Measurements from ENCODE around the gene TFF2.

The TFF2 gene

DNA sequence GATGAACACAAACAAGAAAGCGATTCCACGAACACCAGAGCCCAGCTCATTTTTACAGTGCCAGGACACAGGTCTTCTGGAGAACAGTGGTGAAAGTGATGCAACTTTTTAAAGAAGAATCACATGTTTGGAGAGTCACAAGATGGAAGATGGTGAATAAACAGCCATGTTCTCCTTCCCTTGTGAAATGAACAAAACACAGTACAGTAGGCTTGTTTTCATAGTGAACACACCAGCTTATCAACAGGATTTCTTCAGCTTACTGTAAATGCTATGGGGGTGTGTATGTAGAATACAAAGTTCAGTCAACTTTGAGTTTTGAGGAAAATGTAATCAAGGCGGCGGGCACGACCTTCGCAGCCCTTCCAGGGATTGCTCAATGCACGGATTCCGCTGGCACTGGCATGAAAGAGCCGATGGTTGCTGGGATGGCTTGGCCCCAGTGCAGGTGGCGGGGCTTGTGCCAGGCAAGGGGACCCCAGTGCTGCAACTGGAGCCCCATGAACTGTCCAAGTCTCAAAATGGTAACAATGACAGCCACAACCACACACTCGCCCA lies 35.3 kb upstream of the TFF2 start:
- H3K4me3 ChIP-seq (ENCODE audit: low read depth, low read length) = no peak overlapping the region
- no peaks in the 10 kb centered on the region for H3K36me3 ChIP-seq
- H3K9me3 ChIP-seq (ENCODE audit: severe bottlenecking) = peaks cover 4% of the 10 kb centered on the region
- DNase-seq = no peak
- TF ChIP-seq, protein P1, sequence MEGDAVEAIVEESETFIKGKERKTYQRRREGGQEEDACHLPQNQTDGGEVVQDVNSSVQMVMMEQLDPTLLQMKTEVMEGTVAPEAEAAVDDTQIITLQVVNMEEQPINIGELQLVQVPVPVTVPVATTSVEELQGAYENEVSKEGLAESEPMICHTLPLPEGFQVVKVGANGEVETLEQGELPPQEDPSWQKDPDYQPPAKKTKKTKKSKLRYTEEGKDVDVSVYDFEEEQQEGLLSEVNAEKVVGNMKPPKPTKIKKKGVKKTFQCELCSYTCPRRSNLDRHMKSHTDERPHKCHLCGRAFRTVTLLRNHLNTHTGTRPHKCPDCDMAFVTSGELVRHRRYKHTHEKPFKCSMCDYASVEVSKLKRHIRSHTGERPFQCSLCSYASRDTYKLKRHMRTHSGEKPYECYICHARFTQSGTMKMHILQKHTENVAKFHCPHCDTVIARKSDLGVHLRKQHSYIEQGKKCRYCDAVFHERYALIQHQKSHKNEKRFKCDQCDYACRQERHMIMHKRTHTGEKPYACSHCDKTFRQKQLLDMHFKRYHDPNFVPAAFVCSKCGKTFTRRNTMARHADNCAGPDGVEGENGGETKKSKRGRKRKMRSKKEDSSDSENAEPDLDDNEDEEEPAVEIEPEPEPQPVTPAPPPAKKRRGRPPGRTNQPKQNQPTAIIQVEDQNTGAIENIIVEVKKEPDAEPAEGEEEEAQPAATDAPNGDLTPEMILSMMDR (IDR thresholded peaks at IDR 0.05; ENCODE audit: low read depth, low read length) = no peak
- H3K27me3 ChIP-seq (ENCODE audit: insufficient read depth, low read depth, severe bottlenecking) = no peaks in the 10 kb centered on the region
- no peak overlapping the region for H3K27ac ChIP-seq

DNA sequence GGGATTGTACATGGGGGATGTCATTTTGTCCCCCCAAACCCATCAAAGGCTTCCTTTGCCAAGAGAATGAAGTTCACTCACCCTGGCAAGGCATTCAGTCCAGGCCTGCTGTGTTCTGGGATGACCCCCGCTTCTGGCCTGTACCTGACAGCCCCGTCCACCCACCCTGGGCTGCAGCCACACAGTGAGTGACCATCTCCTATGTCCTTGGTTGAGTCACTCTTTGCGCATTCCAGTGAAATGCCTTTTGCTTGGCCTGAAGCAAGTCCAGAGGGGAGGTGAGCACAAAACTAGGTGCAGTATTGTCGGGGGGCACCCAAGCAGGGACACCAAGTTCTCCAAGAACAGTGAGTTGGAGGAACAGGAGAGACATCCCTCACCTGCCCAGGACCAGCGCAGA lies 34.8 kb upstream of the TFF2 start:
- TF ChIP-seq, protein P1 (IDR thresholded peaks at IDR 0.05; ENCODE audit: low read depth, low read length) = no peak
- H3K36me3 ChIP-seq = no peaks in the 10 kb centered on the region
- no peaks in the 10 kb centered on the region for H3K27me3 ChIP-seq (ENCODE audit: insufficient read depth, low read depth, severe bottlenecking)
- H3K27ac ChIP-seq = no peak overlapping the region
- no peak overlapping the region for H3K4me3 ChIP-seq (ENCODE audit: low read depth, low read length)
- DNase-seq = no peak
- peaks cover 4% of the 10 kb centered on the region for H3K9me3 ChIP-seq (ENCODE audit: severe bottlenecking)

DNA sequence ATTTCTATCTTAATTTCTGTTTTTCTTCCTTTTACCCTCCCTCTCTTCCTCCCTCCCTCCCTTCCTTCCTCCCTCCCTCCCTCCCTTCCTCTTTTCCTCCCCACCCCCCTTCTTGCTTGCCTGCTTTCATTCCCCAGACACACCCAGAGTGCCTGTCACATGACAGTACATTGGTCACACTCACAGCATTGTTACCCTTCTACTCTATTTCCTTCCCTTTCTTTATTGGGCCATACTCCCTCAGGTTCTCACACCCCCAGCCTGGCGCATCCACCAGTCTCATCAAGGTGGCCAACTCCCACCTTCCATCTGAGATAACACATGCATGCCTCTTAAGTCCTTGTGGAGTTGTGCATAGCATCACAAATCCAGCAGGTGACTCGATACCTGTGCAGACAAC lies 34.2 kb upstream of the TFF2 start:
- Histone ChIP-seq H3K4me3 (ENCODE audit: low read depth, low read length) (no peak overlapping the region), H3K27me3 (ENCODE audit: insufficient read depth, low read depth, severe bottlenecking) (no peaks in the 10 kb centered on the region), H3K27ac (no peak overlapping the region), H3K36me3 (no peaks in the 10 kb centered on the region), H3K9me3 (ENCODE audit: severe bottlenecking) (peaks cover 4% of the 10 kb centered on the region)
- DNase-seq = no peak
- TF ChIP-seq, protein P1 (IDR thresholded peaks at IDR 0.05; ENCODE audit: low read depth, low read length) = no peak

DNA sequence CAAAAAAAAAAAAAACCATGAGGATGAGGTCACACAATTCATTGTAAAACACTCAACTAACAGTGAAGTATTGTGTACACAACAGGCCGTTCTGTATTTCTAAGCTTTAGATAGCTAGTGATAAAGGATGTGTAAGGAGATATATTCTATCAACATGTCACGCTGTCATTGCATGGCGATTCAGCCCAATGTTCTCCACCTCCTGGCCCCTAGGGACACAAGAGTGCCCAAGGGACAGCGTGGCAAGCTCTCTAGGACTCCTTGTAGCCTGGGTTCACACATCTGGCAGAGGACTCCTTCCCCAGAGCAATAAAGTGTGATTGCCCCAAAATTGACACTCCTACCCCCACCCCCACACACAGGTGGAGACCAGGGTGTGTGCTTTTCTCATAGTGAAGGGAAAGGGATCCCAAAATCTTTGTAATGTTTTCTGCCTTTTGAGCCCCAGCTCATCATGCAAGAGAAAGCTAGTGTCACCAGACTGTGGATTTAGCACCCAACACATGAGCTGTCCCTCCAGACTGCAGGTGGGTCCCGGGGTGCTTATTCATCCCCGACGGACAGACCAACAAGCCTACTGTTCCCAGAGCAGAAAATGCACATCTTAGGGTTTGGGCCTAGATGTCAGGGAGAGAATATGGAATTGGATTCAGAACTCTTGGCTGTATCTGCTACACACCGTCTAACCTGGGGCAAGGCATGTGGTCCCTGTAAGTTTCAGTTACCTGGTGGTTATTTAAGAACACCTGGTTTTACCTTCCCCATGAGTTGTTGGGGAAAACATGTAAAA lies 33.6 kb upstream of the TFF2 start:
- Histone ChIP-seq H3K27me3 (ENCODE audit: insufficient read depth, low read depth, severe bottlenecking) (no peaks in the 10 kb centered on the region), H3K36me3 (no peaks in the 10 kb centered on the region), H3K9me3 (ENCODE audit: severe bottlenecking) (peaks cover 4% of the 10 kb centered on the region), H3K4me3 (ENCODE audit: low read depth, low read length) (no peak overlapping the region), H3K27ac (no peak overlapping the region)
- TF ChIP-seq, protein P1 (IDR thresholded peaks at IDR 0.05; ENCODE audit: low read depth, low read length) = no peak
- no peak for DNase-seq

DNA sequence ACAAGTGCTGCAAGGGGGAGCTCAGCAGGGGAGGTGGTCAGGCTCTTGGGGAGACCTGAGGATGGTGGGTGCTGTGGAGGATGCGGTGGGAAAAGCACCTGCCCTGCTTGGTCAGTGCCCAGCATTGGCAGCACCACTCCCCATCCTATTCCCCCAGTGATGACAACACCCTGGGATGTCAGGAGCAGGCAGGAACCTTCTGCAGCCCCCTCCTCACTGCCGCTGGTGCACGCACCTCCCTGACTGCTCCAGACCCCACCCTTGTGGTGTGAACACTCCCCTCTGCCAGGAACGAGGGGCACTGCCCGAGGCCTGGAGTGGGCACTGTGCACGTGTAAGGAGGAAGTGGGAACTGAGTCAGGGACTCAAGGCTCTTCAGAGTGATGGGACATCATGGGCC lies 32.5 kb upstream of the TFF2 start:
- peaks cover 4% of the 10 kb centered on the region for H3K9me3 ChIP-seq (ENCODE audit: severe bottlenecking)
- no peak for DNase-seq
- TF ChIP-seq, protein P1 (IDR thresholded peaks at IDR 0.05; ENCODE audit: low read depth, low read length) = no peak

More for the DNA sequence above, 32.5 kb upstream of the TFF2 start:
- H3K36me3 ChIP-seq = no peaks in the 10 kb centered on the region
- no peak overlapping the region for H3K4me3 ChIP-seq (ENCODE audit: low read depth, low read length)
- H3K27me3 ChIP-seq (ENCODE audit: insufficient read depth, low read depth, severe bottlenecking) = no peaks in the 10 kb centered on the region
- H3K27ac ChIP-seq = no peak overlapping the region
